Endothelial cell (in vitro differentiated cells): ENCODE measurements around the gene CPO. TPM values are rescaled to one million over a fixed set of nuclear protein-coding genes. Genes with fewer than 3 reads are reported as not detected.

Experiments used
- DNase-seq: peaks from one replicate; pipeline ENCODE4 v3.0.0; 2021; ENCODE audit warnings: low spot score
- H3K27ac Mint-ChIP-seq: one replicate; pipeline ENCODE4 v1.8.0; 2021; ENCODE audit warnings: mixed read lengths, inconsistent platforms; ENCODE audit not compliant: unreplicated experiment
- H3K27me3 Mint-ChIP-seq: one replicate; pipeline ENCODE4 v1.8.0; 2021; ENCODE audit warnings: mild to moderate bottlenecking, moderate library complexity, mixed read lengths, inconsistent platforms; ENCODE audit not compliant: unreplicated experiment
- H3K36me3 Mint-ChIP-seq: one replicate; pipeline ENCODE4 v1.8.0; 2021; ENCODE audit warnings: mild to moderate bottlenecking, low read depth, mixed read lengths, inconsistent platforms; ENCODE audit not compliant: unreplicated experiment
- H3K4me1 Mint-ChIP-seq: one replicate; pipeline ENCODE4 v1.8.0; 2021; ENCODE audit warnings: mild to moderate bottlenecking, mixed read lengths, inconsistent platforms; ENCODE audit not compliant: unreplicated experiment
- H3K4me3 Mint-ChIP-seq: one replicate; pipeline ENCODE4 v1.8.0; 2021; ENCODE audit warnings: mild to moderate bottlenecking, mixed read lengths, inconsistent platforms; ENCODE audit not compliant: unreplicated experiment
- H3K9me3 Mint-ChIP-seq: one replicate; pipeline ENCODE4 v1.8.0; 2021; ENCODE audit warnings: mixed read lengths, inconsistent platforms; ENCODE audit not compliant: unreplicated experiment
- total RNA-seq: library from RNA; stranded (reverse); fragmentation: NEBNext Ultra II Directional; extraction: Animal tissue kit (Norgen Biotek cat#: 25700); gene quantifications from one replicate; pipeline ENCODE4 v1.2.1, GENCODE V29; 2021; ENCODE audit not compliant: unreplicated experiment
- TF ChIP-seq, protein P1 (sequence below): fragments of 200-600 bp; sonication (generic); IDR thresholded peaks from one replicate; pipeline ENCODE4 v1.5.0; 2021; ENCODE audit warnings: antibody characterized with exemption; ENCODE audit not compliant: unreplicated experiment

The CPO gene
- total RNA-seq, 1 donor from 2014 or later = not detected

DNA sequence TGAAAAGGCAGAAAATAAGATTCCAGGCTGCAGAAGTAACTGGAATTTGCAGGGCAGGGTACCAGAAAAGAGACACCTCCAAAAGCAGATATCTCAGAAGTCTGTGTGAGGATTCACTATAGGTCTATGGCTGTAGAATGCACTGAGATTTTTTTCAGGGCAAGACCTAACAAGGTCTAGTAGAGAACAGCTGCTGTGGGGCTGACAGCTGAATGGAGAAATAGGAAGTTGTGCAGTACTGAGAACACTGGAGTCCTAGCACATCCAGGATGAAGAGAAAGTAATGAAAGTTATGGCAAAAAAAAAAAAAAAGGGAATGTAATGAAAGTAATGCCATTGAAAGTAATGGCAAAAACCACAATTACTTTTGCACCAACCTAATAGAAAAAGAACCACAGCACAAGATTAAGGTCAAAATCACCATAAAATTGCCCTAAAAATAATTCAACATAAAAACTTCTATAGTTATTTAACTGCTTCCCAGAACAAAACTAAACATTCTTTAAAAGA is 57.3 kb downstream of the CPO start:
- no peak for DNase-seq
- Mint-ChIP-seq H3K4me3 (no peak overlapping the region), H3K9me3 (peaks cover 10% of the 10 kb centered on the region), H3K36me3 (peaks cover 7% of the 10 kb centered on the region), H3K27ac (no peak overlapping the region), H3K4me1 (no peaks in the 10 kb centered on the region), H3K27me3 (no peaks in the 10 kb centered on the region)
- TF ChIP-seq, protein P1, sequence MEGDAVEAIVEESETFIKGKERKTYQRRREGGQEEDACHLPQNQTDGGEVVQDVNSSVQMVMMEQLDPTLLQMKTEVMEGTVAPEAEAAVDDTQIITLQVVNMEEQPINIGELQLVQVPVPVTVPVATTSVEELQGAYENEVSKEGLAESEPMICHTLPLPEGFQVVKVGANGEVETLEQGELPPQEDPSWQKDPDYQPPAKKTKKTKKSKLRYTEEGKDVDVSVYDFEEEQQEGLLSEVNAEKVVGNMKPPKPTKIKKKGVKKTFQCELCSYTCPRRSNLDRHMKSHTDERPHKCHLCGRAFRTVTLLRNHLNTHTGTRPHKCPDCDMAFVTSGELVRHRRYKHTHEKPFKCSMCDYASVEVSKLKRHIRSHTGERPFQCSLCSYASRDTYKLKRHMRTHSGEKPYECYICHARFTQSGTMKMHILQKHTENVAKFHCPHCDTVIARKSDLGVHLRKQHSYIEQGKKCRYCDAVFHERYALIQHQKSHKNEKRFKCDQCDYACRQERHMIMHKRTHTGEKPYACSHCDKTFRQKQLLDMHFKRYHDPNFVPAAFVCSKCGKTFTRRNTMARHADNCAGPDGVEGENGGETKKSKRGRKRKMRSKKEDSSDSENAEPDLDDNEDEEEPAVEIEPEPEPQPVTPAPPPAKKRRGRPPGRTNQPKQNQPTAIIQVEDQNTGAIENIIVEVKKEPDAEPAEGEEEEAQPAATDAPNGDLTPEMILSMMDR = no peak

GRCh38 chr2:207008105-207008990 is 69.0 kb downstream of the CPO start:
- H3K4me1 Mint-ChIP-seq = peaks cover 34% of the 10 kb centered on the region
- TF ChIP-seq, protein P1 = peak; percentile 60
- H3K27me3 Mint-ChIP-seq = peaks cover 5% of the 10 kb centered on the region
- DNase-seq = peak; percentile 13
- H3K4me3 Mint-ChIP-seq = no peak overlapping the region
- H3K9me3 Mint-ChIP-seq = no peaks in the 10 kb centered on the region
- peak overlapping the region; percentile 97 for H3K27ac Mint-ChIP-seq
- H3K36me3 Mint-ChIP-seq = no peaks in the 10 kb centered on the region

GRCh38 chr2:207012461-207012860 is 73.1 kb downstream of the CPO start:
- no peak overlapping the region for H3K4me3 Mint-ChIP-seq
- TF ChIP-seq, protein P1 = no peak
- no peak for DNase-seq
- peaks cover 2% of the 10 kb centered on the region for H3K36me3 Mint-ChIP-seq
- no peaks in the 10 kb centered on the region for H3K9me3 Mint-ChIP-seq
- H3K27me3 Mint-ChIP-seq = peaks cover 5% of the 10 kb centered on the region
- H3K4me1 Mint-ChIP-seq = peaks cover 39% of the 10 kb centered on the region
- no peak overlapping the region for H3K27ac Mint-ChIP-seq

DNA sequence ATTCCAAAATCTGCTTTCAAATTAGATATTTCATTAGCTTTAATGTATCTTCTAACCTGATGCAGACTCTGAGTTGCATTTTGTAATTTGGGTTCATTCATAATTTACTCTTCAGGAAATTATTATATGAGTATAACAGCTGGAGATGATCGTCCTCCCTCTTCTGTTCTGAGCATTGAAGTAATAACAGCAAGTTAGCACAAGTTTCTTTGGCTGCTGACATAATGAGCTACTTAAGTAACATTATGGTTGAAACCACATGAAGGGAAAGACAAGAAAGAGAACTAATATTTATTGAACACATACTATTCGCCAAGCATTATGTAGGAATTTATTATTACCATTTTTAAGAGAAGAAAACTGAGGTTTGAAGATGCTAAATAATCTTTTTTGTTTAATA is 75.1 kb downstream of the CPO start:
- Mint-ChIP-seq H3K9me3 (no peaks in the 10 kb centered on the region), H3K4me1 (peaks cover 20% of the 10 kb centered on the region), H3K4me3 (no peak overlapping the region), H3K36me3 (peaks cover 20% of the 10 kb centered on the region), H3K27ac (no peak overlapping the region), H3K27me3 (peaks cover 3% of the 10 kb centered on the region)
- TF ChIP-seq, protein P1 = no peak
- no peak for DNase-seq

DNA sequence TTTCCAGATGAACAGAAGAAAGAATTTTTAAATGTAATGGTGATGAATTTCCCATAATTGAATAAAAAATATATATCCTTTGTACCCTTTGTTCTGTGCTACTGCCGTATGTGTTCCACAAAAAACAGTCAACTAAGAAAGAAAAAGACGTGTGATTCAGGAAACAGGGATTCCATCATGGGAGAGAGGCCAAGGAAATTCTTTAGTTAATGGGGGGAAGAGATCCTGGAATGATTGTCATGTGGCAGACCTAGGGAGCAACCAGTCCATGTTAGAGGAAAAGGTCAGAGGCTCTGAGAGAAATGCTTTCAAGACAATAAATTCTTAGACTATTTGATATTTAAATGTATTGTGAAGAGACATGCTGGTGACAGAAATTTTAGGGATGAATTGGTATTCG is 76.6 kb downstream of the CPO start:
- H3K4me1 Mint-ChIP-seq = peaks cover 16% of the 10 kb centered on the region
- no peak overlapping the region for H3K4me3 Mint-ChIP-seq
- peaks cover 3% of the 10 kb centered on the region for H3K27me3 Mint-ChIP-seq
- no peak for DNase-seq
- H3K36me3 Mint-ChIP-seq = peaks cover 20% of the 10 kb centered on the region
- H3K27ac Mint-ChIP-seq = no peak overlapping the region
- TF ChIP-seq, protein P1 = no peak
- H3K9me3 Mint-ChIP-seq = no peaks in the 10 kb centered on the region
